Stimulated activated CD4-positive, alpha-beta T cell treated with anti-CD3 and anti-CD28 coated beads, Interleukin-1b, Interleukin-23, amount 100 ng/mL, for 4 hours (primary cell): ENCODE results near the gene BOD1L2.

ENCODE experiments used
- DNase-seq, 2 donors: peaks; one replicate each; pipeline ENCODE4 v3.0.0-alpha.2; 2020; ENCODE audit warnings: low read depth in 2 of 2

BOD1L2 gene

GRCh38 chr18:57146956-57147636, at the start of gene BOD1L2:
TSS of gene BOD1L2 (plus strand) at chr18:57147087. CDS start at chr18:57147313, 226 bp downstream.
- no peak for DNase-seq

DNA sequence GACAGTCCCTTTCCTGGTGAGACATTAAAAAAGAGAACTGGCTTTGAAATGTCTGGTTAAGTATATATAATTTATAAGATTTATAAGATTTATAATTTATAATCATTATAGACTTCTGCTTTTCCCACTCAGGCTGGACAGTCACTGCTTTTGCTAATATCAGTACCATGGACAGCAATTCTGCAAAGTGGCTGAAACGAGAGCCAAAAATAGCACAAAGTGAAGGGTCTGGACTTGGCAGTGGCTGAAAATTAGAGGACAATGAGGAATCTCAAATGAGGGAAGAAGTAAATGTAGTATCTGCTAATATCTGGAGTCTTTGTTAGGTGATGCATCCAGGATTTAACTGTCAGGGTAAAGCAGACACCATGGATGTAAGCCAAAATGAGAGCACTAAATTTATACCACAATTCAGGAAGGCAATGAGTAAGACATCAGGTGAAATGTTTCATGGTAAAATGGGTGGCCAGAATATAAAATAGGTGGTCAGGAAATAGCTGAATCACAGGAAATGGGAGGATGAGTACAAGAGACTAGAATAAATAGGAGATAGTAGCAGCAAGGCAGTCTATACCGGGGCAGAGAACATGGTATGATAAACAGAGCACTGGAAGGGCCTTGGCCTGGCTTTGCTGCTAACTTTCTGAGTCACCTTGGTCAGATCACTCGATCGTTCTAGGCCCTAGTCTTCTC, 39.6 kb upstream of the BOD1L2 start:
- DNase-seq: no peak

DNA sequence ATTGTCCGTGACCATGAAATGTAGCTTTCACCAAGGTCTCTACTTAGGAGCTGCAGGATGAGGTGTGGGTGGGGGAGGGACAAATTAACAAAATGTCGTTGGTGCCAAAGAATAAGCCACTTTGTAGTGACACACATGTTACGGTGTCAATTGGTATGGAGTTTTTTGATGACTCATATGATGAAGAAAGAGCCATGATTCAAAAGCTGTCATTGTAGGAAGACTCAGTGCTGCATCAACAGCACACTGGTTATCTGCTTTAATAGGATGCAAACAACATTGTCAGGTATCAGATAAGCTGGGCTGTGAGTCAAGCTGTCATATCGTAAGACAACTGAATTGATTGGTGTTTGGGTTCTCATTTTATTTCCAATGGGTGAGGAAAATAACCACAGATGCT, 36.6 kb upstream of the BOD1L2 start:
- DNase-seq: no peak

- DNase-seq: no peak
Observed at GRCh38 chr18:57113799-57114420, 33.0 kb upstream of the BOD1L2 start.

DNA sequence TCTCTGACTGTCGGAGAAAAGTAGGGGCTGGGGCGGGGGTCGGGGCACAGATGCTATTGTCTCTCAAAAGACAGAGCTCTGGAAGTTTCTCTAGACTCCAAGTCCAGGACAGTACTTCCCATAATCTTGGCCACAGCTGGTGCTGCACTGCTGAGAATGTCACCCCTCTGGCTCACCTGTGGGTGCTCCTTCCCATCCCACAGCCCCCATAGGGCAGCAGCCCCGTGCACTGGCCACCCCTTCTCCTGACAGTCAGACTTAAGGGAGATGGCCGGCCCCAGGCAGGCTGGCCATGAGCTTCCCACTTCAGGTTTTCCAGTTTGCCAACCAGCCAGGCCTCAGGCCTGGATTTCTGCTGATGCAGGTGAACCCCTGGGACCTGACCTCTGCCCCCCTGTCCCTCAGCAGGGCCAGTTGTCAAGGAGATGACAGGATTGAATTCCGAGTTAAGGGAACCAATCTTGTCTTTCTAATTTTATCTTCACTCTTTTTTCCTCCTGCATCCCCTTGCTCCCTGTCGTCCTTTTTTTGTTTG, 30.2 kb upstream of the BOD1L2 start:
- no peak for DNase-seq

- DNase-seq: no peak
Observed at GRCh38 chr18:57121542-57122112, 25.3 kb upstream of the BOD1L2 start.

GRCh38 chr18:57122936-57123510, 23.9 kb upstream of the BOD1L2 start:
- DNase-seq: no peak

GRCh38 chr18:57125627-57126026, 21.3 kb upstream of the BOD1L2 start:
- DNase-seq: no peak

DNA sequence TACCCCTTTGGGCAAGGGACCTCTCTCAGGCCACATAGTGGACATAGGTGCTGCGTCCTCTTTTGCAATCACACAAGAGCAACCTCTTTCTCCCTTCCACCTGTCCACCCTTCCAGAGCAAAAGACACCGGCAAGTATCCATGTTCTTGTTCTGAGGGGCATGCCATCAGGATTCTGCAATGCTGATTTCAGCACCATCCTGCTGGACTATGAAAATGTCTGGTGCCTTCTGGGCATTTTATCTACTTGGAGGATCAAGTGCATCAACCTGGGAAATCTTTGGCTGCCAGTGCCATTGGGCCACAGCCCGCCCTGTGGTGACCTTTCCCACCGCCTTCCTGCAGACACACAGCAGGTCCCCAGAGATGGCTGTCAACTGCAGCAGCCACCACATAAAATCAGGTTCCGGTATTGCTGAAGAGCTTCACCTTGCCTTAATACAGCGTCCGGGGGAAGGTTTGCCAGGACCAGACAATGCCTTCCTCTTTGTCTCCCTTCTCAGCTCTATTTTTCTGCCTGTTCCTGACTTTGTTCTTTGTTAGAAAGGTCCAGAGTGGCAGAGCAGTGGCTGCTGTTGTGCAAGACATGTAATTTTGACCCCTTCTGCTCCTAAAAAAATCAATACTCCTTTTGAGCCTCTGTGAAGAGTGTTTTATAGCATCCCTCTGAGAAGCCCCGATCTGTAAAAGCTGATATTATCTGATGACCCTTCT, 18.5 kb upstream of the BOD1L2 start:
- no peak for DNase-seq

DNA sequence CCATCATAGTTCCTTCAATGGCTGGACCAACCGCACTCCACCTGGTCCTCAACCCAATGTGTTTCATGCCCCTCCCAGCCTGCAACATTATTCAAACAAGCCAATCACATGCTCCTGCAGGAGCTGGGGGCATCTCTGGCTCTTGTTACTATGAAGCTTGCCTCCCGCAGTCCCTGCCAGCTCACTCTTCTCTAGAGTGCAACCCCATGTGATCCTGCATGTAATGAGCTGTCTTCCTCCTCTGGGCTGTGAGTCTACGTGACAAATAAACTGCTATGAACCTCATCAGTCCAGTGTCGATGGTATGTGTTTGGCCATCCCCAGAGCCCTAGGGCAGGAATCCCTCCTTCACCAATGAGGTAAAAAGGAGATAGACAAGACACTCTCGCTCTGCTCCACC, 15.8 kb upstream of the BOD1L2 start:
- no peak for DNase-seq

DNA sequence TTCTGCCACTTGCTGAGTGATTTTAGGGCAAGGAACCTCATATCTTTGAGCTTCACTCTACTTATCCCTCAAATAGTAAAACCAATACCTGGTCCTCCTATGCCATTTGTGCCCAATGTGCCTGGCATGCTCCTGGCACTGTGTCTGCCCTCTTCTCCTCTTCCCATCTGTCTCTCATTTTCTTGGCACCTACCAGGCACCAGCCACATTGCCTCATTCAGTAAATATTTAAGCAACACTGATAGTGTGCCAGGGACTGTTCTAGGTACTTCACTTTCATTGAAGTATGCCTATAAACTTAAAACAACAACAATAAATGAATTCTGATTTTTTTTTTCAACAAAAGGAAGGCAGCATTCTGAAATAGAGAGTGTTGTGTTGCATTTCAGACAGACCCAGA, 15.1 kb upstream of the BOD1L2 start:
- no peak for DNase-seq

DNA sequence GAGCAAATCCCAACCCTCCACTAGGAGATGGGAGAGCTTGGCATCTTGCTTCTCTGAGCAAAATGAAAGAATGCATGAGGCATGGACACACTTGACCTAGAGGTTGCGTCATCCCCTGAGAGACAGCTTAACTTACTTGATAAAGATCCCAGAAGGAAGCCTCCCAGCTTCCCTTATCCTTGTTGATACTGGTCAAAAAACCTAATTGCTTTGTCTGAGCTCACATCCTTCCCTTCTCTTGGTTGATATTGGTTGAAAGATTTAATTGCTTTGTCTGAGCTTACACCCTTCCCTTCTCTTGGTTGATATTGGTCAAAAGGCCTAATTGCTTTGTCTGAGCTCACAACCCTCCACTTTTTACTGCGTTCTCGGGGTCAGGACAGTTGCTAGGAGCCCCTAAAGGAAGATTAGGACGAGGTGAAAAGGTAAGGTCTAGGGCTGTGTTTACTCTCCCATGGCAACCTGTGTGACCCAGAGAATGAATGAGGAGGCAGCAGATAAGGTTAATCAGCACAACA, 12.2 kb upstream of the BOD1L2 start:
- DNase-seq: no peak

DNA sequence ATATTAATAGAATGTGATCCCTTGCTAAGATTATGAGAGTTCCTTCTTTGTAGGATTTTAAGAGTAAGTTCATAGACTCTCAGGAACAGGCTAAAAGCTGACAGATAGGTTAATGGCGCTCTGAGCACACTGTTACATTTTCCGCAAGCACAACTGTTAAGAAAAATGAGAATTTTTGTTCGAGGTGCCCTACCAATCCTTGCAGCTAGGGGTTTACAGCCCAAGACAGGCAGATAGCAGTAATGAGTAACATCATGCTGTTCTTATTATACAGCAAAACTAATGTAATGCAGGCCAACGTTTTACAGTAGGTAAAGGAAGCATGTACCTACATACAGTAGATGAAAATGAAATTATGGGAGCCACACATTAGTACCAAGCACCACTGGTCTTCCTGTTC, 11.2 kb upstream of the BOD1L2 start:
- DNase-seq: no peak

DNA sequence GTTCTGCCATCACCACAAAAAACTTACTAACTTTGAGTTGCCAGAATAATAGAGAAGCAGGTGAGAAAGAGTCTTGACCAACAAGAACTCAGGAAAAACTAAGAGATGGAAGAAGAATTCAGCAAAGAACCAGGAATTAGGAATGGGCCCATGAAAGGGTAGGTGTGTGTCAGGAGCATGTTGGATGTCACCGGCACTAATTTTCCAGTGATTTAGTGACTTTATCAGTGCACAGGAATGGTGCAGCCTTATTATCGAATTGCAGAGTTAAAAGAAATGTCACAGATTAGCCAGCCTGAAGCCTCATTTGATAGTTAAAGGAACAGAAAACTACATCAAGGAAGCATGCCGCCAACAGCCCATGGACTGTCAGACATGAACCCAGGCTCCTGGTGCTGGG, 9.0 kb upstream of the BOD1L2 start:
- no peak for DNase-seq

GRCh38 chr18:57141208-57142129, 5.4 kb upstream of the BOD1L2 start:
- no peak for DNase-seq

DNA sequence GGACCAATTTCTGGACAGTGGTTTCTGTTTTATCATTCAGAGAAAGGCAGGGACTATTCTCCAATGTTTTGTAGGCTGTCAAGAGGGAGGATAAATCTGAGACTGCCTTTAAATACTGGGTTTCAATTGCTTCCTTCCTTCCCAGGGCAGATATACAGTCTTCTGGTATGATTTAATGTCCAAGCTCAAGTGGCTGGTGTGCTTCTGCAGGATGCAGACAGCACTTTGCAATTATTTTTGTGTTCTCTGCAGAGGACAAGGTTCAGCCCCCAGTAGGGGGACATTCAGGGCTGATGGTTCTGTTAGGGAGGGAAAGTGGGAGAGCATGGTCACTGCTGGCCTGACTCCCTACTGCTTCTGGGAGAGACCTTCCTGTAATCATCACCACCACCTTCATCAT, 4.6 kb upstream of the BOD1L2 start:
- DNase-seq: no peak

GRCh38 chr18:57143265-57143664, 3.6 kb upstream of the BOD1L2 start:
- no peak for DNase-seq

- no peak for DNase-seq
Observed at GRCh38 chr18:57148263-57148662, 1.4 kb downstream of the BOD1L2 start.

DNA sequence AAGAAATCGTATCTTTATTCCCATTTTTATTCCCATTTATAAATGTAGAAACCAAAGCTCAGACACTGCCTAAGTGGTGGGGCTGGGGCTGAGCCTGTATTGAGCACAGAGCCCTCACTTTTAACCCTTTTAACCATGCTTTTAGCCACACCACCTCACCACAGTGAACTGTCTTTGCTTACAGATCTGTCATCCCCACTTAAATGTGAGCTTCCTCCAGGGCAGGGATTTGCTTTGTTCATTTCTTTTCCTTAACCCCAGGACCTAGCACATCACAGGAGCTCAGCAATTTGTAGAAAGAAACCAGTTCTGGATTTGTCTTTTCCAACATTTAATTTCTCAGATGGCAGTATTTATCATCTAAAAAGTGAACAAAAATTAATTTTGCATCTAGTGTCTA, 2.2 kb downstream of the BOD1L2 start:
- no peak for DNase-seq

- DNase-seq: no peak
Observed at GRCh38 chr18:57149531-57149930, 2.6 kb downstream of the BOD1L2 start.
